Testis (tissue), 2 donors: Measurements from ENCODE around the gene VASN.

Experiments used
- POLR2A ChIP-seq: fragments of 450-650 bp; IDR thresholded peaks from one replicate; pipeline ENCODE4 v1.6.1; 2017; ENCODE audit warnings: antibody characterized with exemption, mild to moderate bottlenecking, moderate library complexity
- TF ChIP-seq, protein P1 (sequence below), 3 experiments: fragments of 450-650 bp in 2 of 3; fragments of 200-600 bp in 1 of 3; sonication (generic) in 1 of 3; IDR thresholded peaks; one replicate each; pipeline ENCODE4 v1.5.1; 2016 to 2019; ENCODE audit warnings: antibody characterized with exemption in 3 of 3, mild to moderate bottlenecking in 2 of 3, moderate library complexity in 1 of 3

DNA sequence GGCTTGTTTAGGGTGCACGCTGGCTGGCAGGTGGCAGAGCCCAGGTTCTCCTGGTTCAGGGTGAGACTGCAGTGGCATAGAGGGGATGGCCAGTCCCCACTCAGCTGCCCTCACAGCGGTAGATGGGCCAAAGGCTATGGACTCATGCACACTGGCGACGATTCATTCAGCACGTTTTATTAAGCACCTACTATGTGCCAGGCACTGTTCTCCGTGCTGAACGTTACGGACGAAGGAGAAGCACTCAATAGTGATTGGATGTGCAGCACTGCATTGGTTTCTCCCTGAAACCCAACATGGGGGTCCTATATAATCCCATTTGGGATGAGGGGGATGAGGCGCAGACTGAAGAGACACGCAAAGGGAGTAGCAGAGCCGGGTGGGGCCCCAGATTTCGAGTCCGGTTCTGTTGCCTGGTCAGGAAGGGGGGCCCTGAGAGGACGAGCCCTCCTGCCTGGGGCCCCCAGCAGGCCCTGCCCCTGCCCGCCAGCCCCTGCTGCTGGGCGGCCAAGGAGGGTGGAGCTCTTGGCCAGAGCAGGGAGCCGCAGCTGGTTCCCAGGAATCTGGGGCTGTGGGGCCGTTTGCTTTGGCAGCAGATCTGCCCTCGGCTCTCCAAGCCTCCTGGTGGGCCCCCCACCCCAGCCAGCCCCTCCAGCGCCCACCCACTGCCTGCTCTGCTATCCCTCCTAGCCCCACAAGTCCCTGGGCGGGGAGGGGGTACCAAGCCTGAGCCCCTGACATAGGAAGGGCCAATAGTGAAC is 47.0 kb upstream of the VASN start:
- TF ChIP-seq, protein P1, sequence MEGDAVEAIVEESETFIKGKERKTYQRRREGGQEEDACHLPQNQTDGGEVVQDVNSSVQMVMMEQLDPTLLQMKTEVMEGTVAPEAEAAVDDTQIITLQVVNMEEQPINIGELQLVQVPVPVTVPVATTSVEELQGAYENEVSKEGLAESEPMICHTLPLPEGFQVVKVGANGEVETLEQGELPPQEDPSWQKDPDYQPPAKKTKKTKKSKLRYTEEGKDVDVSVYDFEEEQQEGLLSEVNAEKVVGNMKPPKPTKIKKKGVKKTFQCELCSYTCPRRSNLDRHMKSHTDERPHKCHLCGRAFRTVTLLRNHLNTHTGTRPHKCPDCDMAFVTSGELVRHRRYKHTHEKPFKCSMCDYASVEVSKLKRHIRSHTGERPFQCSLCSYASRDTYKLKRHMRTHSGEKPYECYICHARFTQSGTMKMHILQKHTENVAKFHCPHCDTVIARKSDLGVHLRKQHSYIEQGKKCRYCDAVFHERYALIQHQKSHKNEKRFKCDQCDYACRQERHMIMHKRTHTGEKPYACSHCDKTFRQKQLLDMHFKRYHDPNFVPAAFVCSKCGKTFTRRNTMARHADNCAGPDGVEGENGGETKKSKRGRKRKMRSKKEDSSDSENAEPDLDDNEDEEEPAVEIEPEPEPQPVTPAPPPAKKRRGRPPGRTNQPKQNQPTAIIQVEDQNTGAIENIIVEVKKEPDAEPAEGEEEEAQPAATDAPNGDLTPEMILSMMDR (IDR thresholded peaks at IDR 0.05): no peak
- TF ChIP-seq POLR2A: no peak
